GM12864 (cell line): Measurements from ENCODE around the gene RCL1.

Source experiments
- DNase-seq: peaks from one replicate; pipeline ENCODE4 v3.0.0-alpha.2; 2011; ENCODE audit warnings: low read depth
- H3K4me3 ChIP-seq: 2 replicates; pipeline ENCODE4 v1.5.1; 2011; ENCODE audit warnings: mild to moderate bottlenecking, low read depth, low read length, control low read depth
- TF ChIP-seq, protein P1 (sequence below): IDR thresholded peaks from 2 replicates; pipeline ENCODE4 v1.5.1; 2011; ENCODE audit warnings: low read depth, mild to moderate bottlenecking, moderate library complexity, low read length, control low read depth, inconsistent platforms; ENCODE audit errors: missing control alignments

RCL1 gene

GRCh38 chr9:4832786-4833579 is 40.2 kb downstream of the RCL1 start:
- no peak for DNase-seq
- H3K4me3 ChIP-seq: no peak overlapping the region
- TF ChIP-seq, protein P1, sequence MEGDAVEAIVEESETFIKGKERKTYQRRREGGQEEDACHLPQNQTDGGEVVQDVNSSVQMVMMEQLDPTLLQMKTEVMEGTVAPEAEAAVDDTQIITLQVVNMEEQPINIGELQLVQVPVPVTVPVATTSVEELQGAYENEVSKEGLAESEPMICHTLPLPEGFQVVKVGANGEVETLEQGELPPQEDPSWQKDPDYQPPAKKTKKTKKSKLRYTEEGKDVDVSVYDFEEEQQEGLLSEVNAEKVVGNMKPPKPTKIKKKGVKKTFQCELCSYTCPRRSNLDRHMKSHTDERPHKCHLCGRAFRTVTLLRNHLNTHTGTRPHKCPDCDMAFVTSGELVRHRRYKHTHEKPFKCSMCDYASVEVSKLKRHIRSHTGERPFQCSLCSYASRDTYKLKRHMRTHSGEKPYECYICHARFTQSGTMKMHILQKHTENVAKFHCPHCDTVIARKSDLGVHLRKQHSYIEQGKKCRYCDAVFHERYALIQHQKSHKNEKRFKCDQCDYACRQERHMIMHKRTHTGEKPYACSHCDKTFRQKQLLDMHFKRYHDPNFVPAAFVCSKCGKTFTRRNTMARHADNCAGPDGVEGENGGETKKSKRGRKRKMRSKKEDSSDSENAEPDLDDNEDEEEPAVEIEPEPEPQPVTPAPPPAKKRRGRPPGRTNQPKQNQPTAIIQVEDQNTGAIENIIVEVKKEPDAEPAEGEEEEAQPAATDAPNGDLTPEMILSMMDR: no peak

GRCh38 chr9:4833781-4834560 is 41.2 kb downstream of the RCL1 start:
- no peak for DNase-seq
- TF ChIP-seq, protein P1: no peak
- no peak overlapping the region for H3K4me3 ChIP-seq

GRCh38 chr9:4836676-4837075 is 43.9 kb downstream of the RCL1 start:
- TF ChIP-seq, protein P1: no peak
- no peak overlapping the region for H3K4me3 ChIP-seq
- DNase-seq: no peak

GRCh38 chr9:4837261-4838188 is 44.8 kb downstream of the RCL1 start:
- H3K4me3 ChIP-seq: no peak overlapping the region
- DNase-seq: no peak

DNA sequence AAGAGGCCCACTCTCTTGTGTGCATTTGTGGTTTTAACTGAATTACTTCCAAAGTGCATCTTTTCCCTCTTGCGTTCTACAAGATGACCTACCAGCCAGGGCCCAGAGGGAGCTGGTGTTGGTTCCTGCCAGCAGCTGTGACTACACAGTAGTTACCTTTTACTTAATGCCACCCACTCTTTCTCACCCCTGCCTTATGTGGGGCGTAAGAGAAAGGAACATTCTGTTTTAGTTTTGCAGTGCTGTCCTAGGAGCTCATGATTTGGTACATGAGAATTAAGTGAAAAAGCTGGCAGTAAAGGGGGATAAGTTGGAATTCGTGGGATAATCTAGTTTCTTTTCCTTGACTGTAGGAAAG is 45.4 kb downstream of the RCL1 start:
- TF ChIP-seq, protein P1: no peak
- no peak overlapping the region for H3K4me3 ChIP-seq
- DNase-seq: no peak

More at GRCh38 chr9:4837261-4838188, 44.8 kb downstream of the RCL1 start:
- TF ChIP-seq, protein P1: no peak

- TF ChIP-seq, protein P1: no peak
- DNase-seq: no peak
- no peak overlapping the region for H3K4me3 ChIP-seq
These were observed 46.7 kb downstream of the RCL1 start for GRCh38 chr9:4839470-4839912.
